Fibroblast of villous mesenchyme (primary cell): ENCODE measurements around the gene PHF13. TPM values are rescaled to one million over a fixed set of nuclear protein-coding genes. Genes with fewer than 3 reads are reported as not detected.
A peak's percentile ranks its signal among the peaks of the same experiment; 100 is the strongest.

ENCODE experiments used
- DNase-seq: peaks from one replicate; pipeline ENCODE4 v3.0.0-alpha.2; 2010; ENCODE audit warnings: low read depth
- H3K4me3 ChIP-seq: 2 replicates; pipeline ENCODE4 v1.5.1; 2011; ENCODE audit warnings: low read depth, mild to moderate bottlenecking, low read length
- total RNA-seq: library from RNA; depleted of rRNA; stranded (reverse); fragments of >200 nt; gene quantifications from 2 replicates; pipeline ENCODE4 v1.2.3, GENCODE V29; 2012
- TF ChIP-seq, protein P1 (sequence below): IDR thresholded peaks from 2 replicates; pipeline ENCODE4 v1.5.1; 2012; ENCODE audit warnings: low read depth, mild to moderate bottlenecking, low read length; ENCODE audit not compliant: insufficient read depth

The PHF13 gene
- total RNA-seq, 1 donor: 16.8 TPM

DNA sequence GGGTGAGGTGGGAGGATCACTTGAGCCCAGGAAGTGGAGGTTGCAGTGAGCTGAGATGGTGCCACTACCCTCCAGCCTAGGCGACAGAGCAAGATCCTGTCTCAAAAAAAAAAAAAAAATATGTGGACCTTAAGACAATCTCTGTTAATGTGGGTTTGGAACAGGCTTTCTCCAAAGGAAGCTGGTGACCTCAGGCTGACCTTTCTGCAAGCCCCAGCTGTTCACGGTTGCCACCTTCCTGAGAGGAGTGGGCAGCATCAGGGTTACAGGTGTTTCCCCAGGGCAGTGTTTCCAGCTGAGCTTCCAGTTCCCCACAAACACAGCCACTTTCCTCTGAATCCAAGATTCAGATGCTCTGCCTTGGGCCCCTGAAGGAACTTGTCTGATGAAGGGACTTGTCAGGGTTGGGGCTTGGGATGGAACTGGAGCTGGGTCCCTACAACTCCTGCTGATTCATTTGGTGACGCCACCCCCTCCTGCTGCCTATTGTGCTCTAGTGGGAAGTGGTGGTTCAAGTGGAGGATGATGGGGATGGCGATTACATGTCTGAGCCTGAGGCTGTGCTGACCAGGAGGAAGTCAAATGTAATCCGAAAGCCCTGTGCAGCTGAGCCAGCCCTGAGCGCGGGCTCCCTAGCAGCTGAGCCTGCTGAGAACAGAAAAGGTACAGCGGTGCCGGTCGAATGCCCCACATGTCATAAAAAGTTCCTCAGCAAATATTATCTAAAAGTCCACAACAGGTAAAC is 31.8 kb upstream of the PHF13 start:
- TF ChIP-seq, protein P1, sequence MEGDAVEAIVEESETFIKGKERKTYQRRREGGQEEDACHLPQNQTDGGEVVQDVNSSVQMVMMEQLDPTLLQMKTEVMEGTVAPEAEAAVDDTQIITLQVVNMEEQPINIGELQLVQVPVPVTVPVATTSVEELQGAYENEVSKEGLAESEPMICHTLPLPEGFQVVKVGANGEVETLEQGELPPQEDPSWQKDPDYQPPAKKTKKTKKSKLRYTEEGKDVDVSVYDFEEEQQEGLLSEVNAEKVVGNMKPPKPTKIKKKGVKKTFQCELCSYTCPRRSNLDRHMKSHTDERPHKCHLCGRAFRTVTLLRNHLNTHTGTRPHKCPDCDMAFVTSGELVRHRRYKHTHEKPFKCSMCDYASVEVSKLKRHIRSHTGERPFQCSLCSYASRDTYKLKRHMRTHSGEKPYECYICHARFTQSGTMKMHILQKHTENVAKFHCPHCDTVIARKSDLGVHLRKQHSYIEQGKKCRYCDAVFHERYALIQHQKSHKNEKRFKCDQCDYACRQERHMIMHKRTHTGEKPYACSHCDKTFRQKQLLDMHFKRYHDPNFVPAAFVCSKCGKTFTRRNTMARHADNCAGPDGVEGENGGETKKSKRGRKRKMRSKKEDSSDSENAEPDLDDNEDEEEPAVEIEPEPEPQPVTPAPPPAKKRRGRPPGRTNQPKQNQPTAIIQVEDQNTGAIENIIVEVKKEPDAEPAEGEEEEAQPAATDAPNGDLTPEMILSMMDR: no peak
- H3K4me3 ChIP-seq: no peak overlapping the region
- DNase-seq: no peak

DNA sequence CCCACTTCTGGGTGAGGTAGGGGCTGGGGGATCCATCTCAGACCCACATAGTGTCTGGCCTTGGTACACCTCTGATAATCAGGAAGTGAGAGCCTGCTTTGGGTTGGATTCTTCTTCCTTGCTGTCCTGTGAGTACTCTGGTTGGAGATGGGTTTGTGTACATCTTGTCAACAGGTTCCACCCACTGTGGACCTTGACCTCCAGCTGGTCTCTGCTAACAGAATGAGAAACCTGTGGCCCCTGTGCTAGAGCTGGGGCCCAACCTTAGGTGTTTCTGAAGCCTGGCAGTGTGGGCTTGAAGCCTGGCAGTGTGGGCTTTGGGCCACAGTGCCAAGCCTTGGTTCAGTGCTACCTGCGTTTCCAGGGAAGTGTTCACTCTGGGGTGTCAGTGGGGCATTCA is 31.2 kb upstream of the PHF13 start:
- H3K4me3 ChIP-seq: no peak overlapping the region
- no peak for DNase-seq
- TF ChIP-seq, protein P1: no peak

DNA sequence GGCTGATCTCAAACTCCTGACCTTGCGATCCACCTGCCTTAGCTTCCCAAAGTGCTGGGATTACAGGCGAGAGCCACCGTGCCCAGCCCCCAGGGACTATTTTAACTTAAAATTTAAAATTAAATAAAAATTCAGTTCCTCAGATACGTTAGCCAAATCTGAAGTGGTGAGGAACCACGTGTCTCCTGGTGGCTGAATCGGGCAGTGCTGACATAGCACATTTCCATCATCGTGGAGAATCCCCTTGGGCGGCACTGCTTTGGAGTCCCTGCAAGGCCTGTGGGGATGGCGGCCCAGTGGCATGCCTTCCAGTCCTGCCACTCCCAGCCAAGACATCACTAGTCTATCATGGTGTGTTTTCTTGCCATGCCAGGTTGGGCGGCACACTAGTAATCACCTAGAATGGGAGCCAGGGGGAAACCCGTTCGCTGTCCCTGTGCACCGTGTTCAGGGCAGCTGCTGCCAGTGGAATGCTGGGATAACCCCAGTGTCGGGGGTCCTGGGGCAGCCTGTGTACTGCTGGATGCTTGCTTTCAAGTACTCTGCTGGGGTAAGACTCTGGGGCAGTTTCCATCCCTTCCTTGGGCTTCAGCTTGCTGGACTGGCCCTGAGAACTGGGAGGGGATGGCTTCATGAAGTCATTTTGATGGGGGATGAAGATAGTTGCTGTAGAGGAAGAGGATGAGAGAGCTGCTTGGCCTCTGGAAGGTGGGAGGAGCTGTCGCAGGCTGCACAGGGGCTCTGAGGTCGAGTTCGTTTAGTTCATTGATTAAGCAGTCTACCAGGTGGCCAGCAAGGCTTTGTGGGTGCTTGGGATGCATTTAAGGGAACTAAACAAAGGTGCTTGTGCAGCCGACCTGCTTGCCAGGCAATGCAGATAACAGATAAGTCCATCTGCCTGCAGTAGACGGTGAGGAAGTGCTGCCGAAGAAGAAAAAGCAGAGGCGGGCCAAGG is 29.1 kb upstream of the PHF13 start:
- H3K4me3 ChIP-seq: no peak overlapping the region
- TF ChIP-seq, protein P1: peak; percentile 10
- no peak for DNase-seq

DNA sequence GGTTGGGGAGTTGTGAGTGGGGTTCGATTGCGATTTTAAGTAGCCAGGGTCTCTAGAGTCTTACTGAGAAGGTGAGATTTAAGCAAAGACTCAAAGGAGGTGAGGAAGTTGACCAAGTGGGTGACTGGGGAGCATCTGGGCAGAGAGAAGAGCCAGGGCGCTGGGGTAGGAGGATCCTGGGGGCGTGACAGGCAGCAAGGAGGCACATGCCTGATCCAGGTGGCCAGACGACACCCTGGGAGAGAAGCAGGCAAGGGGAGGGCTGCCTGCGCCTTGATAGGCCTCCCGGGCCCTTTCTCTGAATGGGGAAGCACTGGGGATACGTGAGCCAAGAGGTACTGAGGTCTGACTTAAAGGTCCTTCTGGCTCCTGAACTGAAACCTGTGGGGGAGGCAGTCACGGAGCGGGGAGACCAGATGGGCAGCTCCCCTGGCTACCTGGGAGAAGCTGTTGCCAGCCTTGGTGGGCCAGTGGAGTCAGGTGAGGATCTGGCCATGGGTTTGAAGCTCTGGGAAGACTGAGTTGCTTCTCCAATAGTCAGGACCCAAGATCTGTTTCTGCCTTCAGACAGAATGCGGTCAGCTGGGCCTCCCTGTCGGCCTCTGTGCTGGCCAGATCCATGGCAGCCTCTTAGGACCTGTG is 28.3 kb upstream of the PHF13 start:
- no peak for DNase-seq
- TF ChIP-seq, protein P1: no peak
- H3K4me3 ChIP-seq: no peak overlapping the region

DNA sequence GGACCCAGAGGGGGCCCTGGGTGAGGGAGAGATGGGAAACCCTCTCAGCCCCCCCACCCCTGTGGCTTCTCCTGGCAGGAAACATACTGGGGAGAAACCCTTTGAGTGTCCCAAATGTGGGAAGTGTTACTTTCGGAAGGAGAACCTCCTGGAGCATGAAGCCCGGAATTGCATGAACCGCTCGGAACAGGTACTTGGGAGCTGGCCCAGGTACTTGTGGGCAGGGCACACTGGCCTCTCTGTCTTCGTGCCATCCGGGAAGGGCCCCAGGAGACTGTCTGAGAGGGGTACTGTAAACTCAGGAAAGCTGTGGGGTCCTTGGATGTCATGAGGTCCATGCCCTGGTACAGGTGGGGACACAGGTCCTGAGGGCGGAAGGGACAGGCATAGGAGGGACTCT is 27.7 kb upstream of the PHF13 start:
- TF ChIP-seq, protein P1: no peak
- no peak overlapping the region for H3K4me3 ChIP-seq
- DNase-seq: no peak

DNA sequence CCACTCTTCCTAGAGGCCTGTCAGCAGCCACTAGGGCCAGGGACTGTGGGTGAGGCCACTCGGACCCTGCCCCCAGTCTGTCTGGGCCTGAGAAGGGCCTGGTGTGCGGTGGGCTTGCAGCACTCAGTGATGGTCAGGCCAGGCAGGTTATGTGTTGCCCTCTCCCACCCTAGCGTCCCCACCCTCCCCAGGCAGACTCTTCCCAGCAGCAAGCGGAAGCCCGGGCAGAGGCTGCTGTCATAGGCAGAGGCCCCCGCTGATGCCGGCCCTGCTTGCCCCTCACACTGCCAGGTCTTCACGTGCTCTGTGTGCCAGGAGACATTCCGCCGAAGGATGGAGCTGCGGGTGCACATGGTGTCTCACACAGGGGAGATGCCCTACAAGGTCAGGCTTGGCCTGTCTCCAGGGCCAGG is 27.1 kb upstream of the PHF13 start:
- TF ChIP-seq, protein P1: no peak
- DNase-seq: no peak
- H3K4me3 ChIP-seq: no peak overlapping the region
